IMR-90 (cell line): ENCODE data around the gene IARS2. TPM values are rescaled to one million over a fixed set of nuclear protein-coding genes. Genes with fewer than 3 reads are reported as not detected.

Experiments used
- ATAC-seq: fragments of 200-7000 bp; cut with Tn5 transposase; 2 replicates; pipeline ENCODE4 v1.9.1; 2020; ENCODE audit warnings: low read depth, mild to moderate bottlenecking, moderate library complexity
- BruUV-seq: library from RNA; stranded (reverse); fragments of 400-500 nt; replicated peaks from 2 replicates; lab custom pipeline; 2021; lab: Mats Ljungman, UMichigan
- CTCF ChIA-PET: fragments of 300-600 bp; formaldehyde crosslinking; extraction: SDS; loops from one replicate; lab custom pipeline; 2021; ENCODE audit warnings: antibody characterized with exemption; lab: Yijun Ruan, JAX
- POLR2A ChIA-PET: fragments of 300-600 bp; sonication (Branson Sonifier 250); formaldehyde crosslinking; loops from one replicate; lab custom pipeline; 2022; ENCODE audit warnings: antibody characterized with exemption; ENCODE audit not compliant: unreplicated experiment; lab: Charles Lee
- DNase-seq: peaks from one replicate; pipeline ENCODE4 v3.0.0; 2013
- H2AFZ ChIP-seq: replicated peaks from 2 replicates; pipeline ENCODE3; 2013; ENCODE audit warnings: low read length, mild to moderate bottlenecking; ENCODE audit not compliant: poor library complexity
- H2AK5ac ChIP-seq: 2 replicates; pipeline ENCODE4 v1.6.1; 2013; ENCODE audit warnings: low read depth, low read length, inconsistent platforms
- H2AK9ac ChIP-seq: replicated peaks from 2 replicates; pipeline ENCODE3; 2013; ENCODE audit warnings: mild to moderate bottlenecking, low read depth, low read length, moderate library complexity; ENCODE audit not compliant: poor library complexity
- H2BK120ac ChIP-seq: 2 replicates; pipeline ENCODE4 v1.6.1; 2013; ENCODE audit warnings: low read depth, low read length, inconsistent platforms
- H2BK15ac ChIP-seq: 3 replicates; pipeline ENCODE4 v1.6.1; 2013; ENCODE audit warnings: low read depth, low read length, inconsistent platforms
- H2BK20ac ChIP-seq: 2 replicates; pipeline ENCODE4 v1.6.1; 2013; ENCODE audit warnings: low read depth, mild to moderate bottlenecking, inconsistent platforms, low read length, moderate library complexity
- H2BK5ac ChIP-seq: 2 replicates; pipeline ENCODE4 v1.6.1; 2013; ENCODE audit warnings: mild to moderate bottlenecking, low read depth, low read length, inconsistent platforms; ENCODE audit not compliant: poor library complexity, severe bottlenecking
- H3K14ac ChIP-seq: replicated peaks from 2 replicates; pipeline ENCODE4 v1.6.1; 2013; ENCODE audit warnings: low read depth, low read length, inconsistent platforms
- H3K18ac ChIP-seq: 2 replicates; pipeline ENCODE4 v1.6.1; 2013; ENCODE audit warnings: low read depth, low read length, control low read depth
- H3K23ac ChIP-seq: 2 replicates; pipeline ENCODE4 v1.6.1; 2013; ENCODE audit warnings: low read depth, low read length, inconsistent platforms
- H3K27ac ChIP-seq: 2 replicates; pipeline ENCODE4 v1.5.1; 2013; ENCODE audit warnings: mild to moderate bottlenecking, control low read depth, low read length; ENCODE audit not compliant: insufficient read depth
- H3K27me3 ChIP-seq: 2 replicates; pipeline ENCODE4 v1.6.1; 2013; ENCODE audit warnings: low read length; ENCODE audit not compliant: control insufficient read depth, insufficient read depth
- H3K36me3 ChIP-seq: 2 replicates; pipeline ENCODE4 v1.6.1; 2013; ENCODE audit warnings: low read length, mixed read lengths; ENCODE audit not compliant: control insufficient read depth, insufficient read depth
- H3K4ac ChIP-seq: 2 replicates; pipeline ENCODE4 v1.6.1; 2013; ENCODE audit warnings: low read depth, low read length, inconsistent platforms
- H3K4me1 ChIP-seq: 2 replicates; pipeline ENCODE4 v1.6.1; 2013; ENCODE audit warnings: low read length, mixed read lengths; ENCODE audit not compliant: control insufficient read depth, insufficient read depth
- H3K4me2 ChIP-seq: 2 replicates; pipeline ENCODE4 v1.6.1; 2013; ENCODE audit warnings: low read depth, mild to moderate bottlenecking, control low read depth, low read length, moderate library complexity
- H3K4me3 ChIP-seq: 2 replicates; pipeline ENCODE4 v1.5.1; 2013; ENCODE audit warnings: low read depth, mild to moderate bottlenecking, control low read depth, low read length, moderate library complexity; ENCODE audit not compliant: insufficient read depth
- H3K56ac ChIP-seq: 2 replicates; pipeline ENCODE4 v1.6.1; 2013; ENCODE audit warnings: low read length, inconsistent platforms; ENCODE audit not compliant: insufficient read depth; ENCODE audit errors: extremely low read depth
- H3K79me1 ChIP-seq, 2 experiments: 2 replicates each; pipeline ENCODE4 v1.6.1; 2013; ENCODE audit warnings: low read length in 2 of 2, inconsistent platforms in 1 of 2, low read depth in 1 of 2
- H3K9ac ChIP-seq: 2 replicates; pipeline ENCODE4 v1.6.1; 2013; ENCODE audit warnings: low read depth, low read length, control low read depth
- H3K9me1 ChIP-seq: 2 replicates; pipeline ENCODE4 v1.6.1; 2013; ENCODE audit warnings: low read length, inconsistent platforms; ENCODE audit not compliant: insufficient read depth
- H3K9me3 ChIP-seq: 2 replicates; pipeline ENCODE4 v1.6.1; 2013; ENCODE audit warnings: low read length; ENCODE audit not compliant: control insufficient read depth, insufficient read depth
- H4K20me1 ChIP-seq: 2 replicates; pipeline ENCODE4 v1.6.1; 2013; ENCODE audit warnings: low read length, inconsistent platforms; ENCODE audit not compliant: insufficient read depth
- H4K5ac ChIP-seq: 2 replicates; pipeline ENCODE4 v1.6.1; 2013; ENCODE audit warnings: mild to moderate bottlenecking, low read depth, low read length, control low read depth
- H4K8ac ChIP-seq, 2 experiments: 2 replicates each; pipeline ENCODE4 v1.6.1; 2013; ENCODE audit warnings: low read depth in 2 of 2, low read length in 2 of 2, control low read depth in 1 of 2, inconsistent platforms in 1 of 2
- H4K91ac ChIP-seq: 2 replicates; pipeline ENCODE4 v1.6.1; 2013; ENCODE audit warnings: low read depth, low read length, inconsistent platforms; ENCODE audit not compliant: insufficient read depth
- CEBPB ChIP-seq: IDR thresholded peaks from 2 replicates; pipeline ENCODE4 v1.6.1; 2012; ENCODE audit warnings: low read depth, low read length, improper control_type of control experiment
- FOS ChIP-seq: fragments of 150-350 bp; IDR thresholded peaks from 2 replicates; pipeline ENCODE4 v1.6.1; 2016; ENCODE audit warnings: low read depth, low read length
- MAFK ChIP-seq: IDR thresholded peaks from 2 replicates; pipeline ENCODE4 v1.6.1; 2012; ENCODE audit warnings: low read depth, low read length, improper control_type of control experiment
- MAZ ChIP-seq: IDR thresholded peaks from 2 replicates; pipeline ENCODE4 v1.6.1; 2012; ENCODE audit warnings: low read depth, mild to moderate bottlenecking, low read length, improper control_type of control experiment, moderate library complexity, borderline replicate concordance
- MXI1 ChIP-seq: IDR thresholded peaks from 2 replicates; pipeline ENCODE4 v1.6.1; 2012; ENCODE audit warnings: low read depth, mild to moderate bottlenecking, low read length, moderate library complexity, borderline replicate concordance
- NFE2L2 ChIP-seq: fragments of 150-350 bp; IDR thresholded peaks from 2 replicates; pipeline ENCODE4 v1.6.1; 2016; ENCODE audit warnings: low read depth, mild to moderate bottlenecking, low read length
- POLR2A ChIP-seq: IDR thresholded peaks from 2 replicates; pipeline ENCODE4 v1.6.1; 2012; ENCODE audit warnings: mild to moderate bottlenecking, low read depth, low read length
- RAD21 ChIP-seq: IDR thresholded peaks from 2 replicates; pipeline ENCODE4 v1.6.1; 2012; ENCODE audit warnings: low read length, improper control_type of control experiment
- RCOR1 ChIP-seq: IDR thresholded peaks from 2 replicates; pipeline ENCODE4 v1.6.1; 2012; ENCODE audit warnings: mild to moderate bottlenecking, low read length, improper control_type of control experiment; ENCODE audit not compliant: insufficient replicate concordance
- RFX5 ChIP-seq: IDR thresholded peaks from 2 replicates; pipeline ENCODE4 v1.8.0; 2012; ENCODE audit warnings: low read depth, mild to moderate bottlenecking, low read length, moderate library complexity
- SMC3 ChIP-seq: fragments of 150-350 bp; IDR thresholded peaks from 2 replicates; pipeline ENCODE4 v1.6.1; 2016; ENCODE audit warnings: low read depth, mild to moderate bottlenecking, antibody characterized with exemption, low read length, moderate library complexity
- dilution Hi-C: fragments of 300-500 bp; cut with HindIII; formaldehyde crosslinking; loops from one replicate; pipeline ENCODE4 v1.14.3; 2018; ENCODE audit warnings: low sequenced_read_pairs; ENCODE audit not compliant: unreplicated experiment
- in situ Hi-C: fragments of 300-500 bp; cut with MboI; formaldehyde crosslinking; loops from 3 replicates; pipeline ENCODE4 v1.14.3; 2019; ENCODE audit warnings: low sequenced_read_pairs, inconsistent platforms, mixed read lengths
- intact Hi-C: fragments of 100-400 bp; cut with micrococcal nuclease; formaldehyde crosslinking; loops from 2 replicates; pipeline ENCODE4 v1.10.0; 2022
- polyA plus RNA-seq, 3 experiments: library from polyadenylated mRNA; depleted of rRNA; stranded (reverse); fragments of >200 nt; gene quantifications; 2 replicates each; pipeline ENCODE4 v1.2.3, GENCODE V29; 2012; ENCODE audit warnings: low replicate concordance in 1 of 3
- total RNA-seq: library from RNA; depleted of rRNA; stranded (reverse); fragments of >200 nt; gene quantifications from 2 replicates; pipeline ENCODE4 v1.2.3, GENCODE V29; 2012
- TF ChIP-seq, protein P1 (sequence below): fragments of 150-350 bp; IDR thresholded peaks from 2 replicates; pipeline ENCODE4 v1.6.1; 2017; ENCODE audit warnings: mild to moderate bottlenecking, antibody characterized with exemption, low read length, low read depth

IARS2 gene
- total and polyA plus RNA-seq, 2 of the 4 experiments (the other 2 are of a cell fraction), result 34.8 to 77.4 TPM

GRCh38 chr1:220129479-220130210 lies 35.7 kb downstream of the IARS2 start:
- Histone ChIP-seq H3K9me1 (no peaks in the 10 kb centered on the region; the same call in 1 of the 2 replicates), H3K4ac (no peak overlapping the region), H3K9me3 (no peaks in the 10 kb centered on the region; the same call in 1 of the 2 replicates), H2BK5ac (no peak overlapping the region), H4K8ac (no peak overlapping the region), H3K9ac (no peak overlapping the region), H4K5ac (no peak overlapping the region), H2BK120ac (no peak overlapping the region), H2AK5ac (no peak overlapping the region), H2BK20ac (no peak overlapping the region), H3K14ac (no peak overlapping the region), H3K27me3 (no peaks in the 10 kb centered on the region), H3K4me1 (no peaks in the 10 kb centered on the region; the same call in 1 of the 2 replicates), H4K91ac (no peak overlapping the region), H3K23ac (no peak overlapping the region), H3K4me3 (no peak overlapping the region), H4K20me1 (no peaks in the 10 kb centered on the region), H3K27ac (no peak overlapping the region), H3K56ac (no peak overlapping the region), H3K4me2 (no peak overlapping the region), H2BK15ac (no peak overlapping the region), H2AK9ac (no peak overlapping the region), H2AFZ (no peak overlapping the region), H3K36me3 (peaks cover 19% of the 10 kb centered on the region), H3K18ac (no peak overlapping the region), H3K79me1 (no peaks in the 10 kb centered on the region)
- DNase-seq, result no peak
- intact Hi-C loops, result no loop called here
- ChIA-PET CTCF (interaction anchor here (0.6 kb wide), 1 partner anchor 91 kb away, joined by 4 read pairs; no protein-coding TSS in a partner anchor), POLR2A (no interaction called here)
- ATAC-seq, result no peak
- no peak for TF ChIP-seq CEBPB
- TF ChIP-seq SMC3, result no peak
- no peak for TF ChIP-seq FOS
- no peak for TF ChIP-seq MAZ
- TF ChIP-seq, protein P1, sequence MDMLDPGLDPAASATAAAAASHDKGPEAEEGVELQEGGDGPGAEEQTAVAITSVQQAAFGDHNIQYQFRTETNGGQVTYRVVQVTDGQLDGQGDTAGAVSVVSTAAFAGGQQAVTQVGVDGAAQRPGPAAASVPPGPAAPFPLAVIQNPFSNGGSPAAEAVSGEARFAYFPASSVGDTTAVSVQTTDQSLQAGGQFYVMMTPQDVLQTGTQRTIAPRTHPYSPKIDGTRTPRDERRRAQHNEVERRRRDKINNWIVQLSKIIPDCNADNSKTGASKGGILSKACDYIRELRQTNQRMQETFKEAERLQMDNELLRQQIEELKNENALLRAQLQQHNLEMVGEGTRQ, result no peak
- TF ChIP-seq RCOR1, result no peak
- no peak for TF ChIP-seq NFE2L2
- TF ChIP-seq RFX5, result no peak
- TF ChIP-seq MAFK, result no peak
- TF ChIP-seq RAD21, result no peak
- no peak for TF ChIP-seq POLR2A
- no peak for TF ChIP-seq MXI1
- in situ Hi-C loops, result no loop called here
- dilution Hi-C loops, result no loop called here
- no TSS peak for BruUV-seq
